Spleen (tissue), 7 donors: ENCODE data around the gene PTPN9.

Experiments
- CTCF ChIP-seq, 11 experiments: fragments of 200-600 bp in 7 of 11; fragments of 450-650 bp in 4 of 11; sonication (generic) in 4 of 11; IDR thresholded peaks in 8 of 11; conservative IDR thresholded peaks in 3 of 11; 1 replicate in 7 of 11; 2 replicates in 4 of 11; pipeline versions ENCODE4 v1.4.0 to v1.8.0; 2016 to 2021; ENCODE audit warnings: antibody characterized with exemption in 11 of 11, inconsistent platforms in 4 of 11, mild to moderate bottlenecking in 1 of 11
- POLR2A ChIP-seq, 3 donors: fragments of 450-650 bp; IDR thresholded peaks; one replicate each; pipeline ENCODE4 v1.5.1; 2017; ENCODE audit warnings: antibody characterized with exemption in 3 of 3, mild to moderate bottlenecking in 1 of 3
- POLR2AphosphoS5 ChIP-seq, 3 donors: sonication (generic); formaldehyde crosslinking; IDR thresholded peaks; one replicate each; pipeline ENCODE4 v1.5.1; 2017; ENCODE audit warnings: antibody characterized with exemption in 3 of 3
- donor health status: DM: no; HTN: no; CAD: no; lungs with moderate emphysema.
- donor health status: DM: no; HTN: no; CAD: no.
- donor health status: DM: no; HTN: no; CAD: no.

GRCh38 chr15:75431682-75432081 lies 147.4 kb downstream of the PTPN9 start:
- TF ChIP-seq CTCF (IDR thresholded peaks at IDR 0.05 in 8 of 11, conservative IDR thresholded peaks at IDR 0.05 in 3 of 11) (no peak), POLR2AphosphoS5 (IDR thresholded peaks at IDR 0.05) (no peak), POLR2A (IDR thresholded peaks at IDR 0.05) (no peak)
